GM18868 (cell line): Measurements from ENCODE around the gene SIGLEC12.
"Not testable (repeated sequence)": the region's sequence is repeated elsewhere in the genome, so short reads cannot be mapped to it uniquely, and the experiment has no call there.

Experiments used
- ATAC-seq: cut with Tn5 transposase; IDR thresholded peaks from one replicate; pipeline ENCODE4 v1.9.1; 2021; ENCODE audit warnings: mild to moderate bottlenecking, moderate library complexity; ENCODE audit not compliant: unreplicated experiment

SIGLEC12 gene

GRCh38 chr19:51524666-51525264 is 23.2 kb upstream of the SIGLEC12 start:
- no peak for ATAC-seq

GRCh38 chr19:51521781-51522180 is 20.2 kb upstream of the SIGLEC12 start:
- no peak for ATAC-seq

- no peak for ATAC-seq
Measured at GRCh38 chr19:51521357-51521756, 19.8 kb upstream of the SIGLEC12 start.

GRCh38 chr19:51520728-51521127 is 19.1 kb upstream of the SIGLEC12 start:
- ATAC-seq = no peak

- no peak for ATAC-seq
Measured at GRCh38 chr19:51514866-51515481, 13.4 kb upstream of the SIGLEC12 start.

- ATAC-seq = no peak
Measured at GRCh38 chr19:51513968-51514367, 12.4 kb upstream of the SIGLEC12 start.

GRCh38 chr19:51511353-51511752 is 9.8 kb upstream of the SIGLEC12 start:
- ATAC-seq = no peak

GRCh38 chr19:51509823-51510660 is 8.4 kb upstream of the SIGLEC12 start:
- ATAC-seq = no peak

- no peak for ATAC-seq
Measured at GRCh38 chr19:51508059-51508733, 6.6 kb upstream of the SIGLEC12 start.

GRCh38 chr19:51507640-51508058 is 6.0 kb upstream of the SIGLEC12 start:
- ATAC-seq = no peak

- ATAC-seq = no peak
Measured at GRCh38 chr19:51507192-51507591, 5.6 kb upstream of the SIGLEC12 start.

GRCh38 chr19:51505904-51506303 is 4.3 kb upstream of the SIGLEC12 start:
- ATAC-seq = no peak

- ATAC-seq = no peak
Measured at GRCh38 chr19:51503896-51504295, 2.3 kb upstream of the SIGLEC12 start.

- ATAC-seq = no peak
Measured at GRCh38 chr19:51503286-51503817, 1.8 kb upstream of the SIGLEC12 start.

GRCh38 chr19:51500931-51501330 is 669 bp downstream of the SIGLEC12 start:
- ATAC-seq = not testable (repeated sequence)

- ATAC-seq = no peak
Measured at GRCh38 chr19:51497666-51498065, 3.9 kb downstream of the SIGLEC12 start.

GRCh38 chr19:51493776-51494175 is 7.8 kb downstream of the SIGLEC12 start:
- ATAC-seq = no peak

- no peak for ATAC-seq
Measured at GRCh38 chr19:51491586-51491985, 10.0 kb downstream of the SIGLEC12 start.

GRCh38 chr19:51490676-51491075 is 10.9 kb downstream of the SIGLEC12 start:
- no peak for ATAC-seq

- ATAC-seq = no peak
Measured at GRCh38 chr19:51489113-51489512, 12.5 kb downstream of the SIGLEC12 start.

GRCh38 chr19:51488491-51488890 is 13.1 kb downstream of the SIGLEC12 start:
- no peak for ATAC-seq
